WTC11 (cell line): Measurements from ENCODE around the gene TRAPPC14. TPM values are rescaled to one million over a fixed set of nuclear protein-coding genes. Genes with fewer than 3 reads are reported as not detected.
A peak's percentile ranks its signal among the peaks of the same experiment; 100 is the strongest.

ENCODE experiments used
- ATAC-seq: fragments of 200-7000 bp; cut with Tn5 transposase; 2 replicates; pipeline ENCODE4 v1.10.0; 2021; ENCODE audit warnings: mild to moderate bottlenecking, moderate library complexity
- CTCF ChIA-PET: fragments of 300-600 bp; sonication (Branson Sonifier 250); formaldehyde crosslinking; loops from one replicate; lab custom pipeline; 2021; ENCODE audit warnings: antibody characterized with exemption; lab: Charles Lee
- POLR2A ChIA-PET: fragments of 350-600 bp; sonication (Branson Sonifier 250); formaldehyde crosslinking; loops from one replicate; lab custom pipeline; 2021; ENCODE audit warnings: antibody characterized with exemption; lab: Charles Lee
- DNase-seq: peaks from one replicate; pipeline ENCODE4 v3.0.0; 2021; ENCODE audit warnings: low spot score
- H3K27ac Mint-ChIP-seq: 2 replicates; pipeline ENCODE4 v1.8.0; 2021; ENCODE audit warnings: mixed read lengths
- H3K27me3 Mint-ChIP-seq: 2 replicates; pipeline ENCODE4 v1.8.0; 2021; ENCODE audit warnings: low read depth, mild to moderate bottlenecking, moderate library complexity, mixed read lengths
- H3K36me3 Mint-ChIP-seq: 2 replicates; pipeline ENCODE4 v1.8.0; 2021; ENCODE audit warnings: mixed read lengths
- H3K4me1 Mint-ChIP-seq: 2 replicates; pipeline ENCODE4 v1.8.0; 2022; ENCODE audit warnings: mixed read lengths
- H3K4me3 Mint-ChIP-seq: 2 replicates; pipeline ENCODE4 v1.8.0; 2021; ENCODE audit warnings: mild to moderate bottlenecking, moderate library complexity, mixed read lengths
- H3K9me3 Mint-ChIP-seq: 2 replicates; pipeline ENCODE4 v1.8.0; 2021; ENCODE audit warnings: mixed read lengths
- AR ChIP-seq: fragments of 250-450 bp; sonication (Bioruptor Pico); IDR thresholded peaks from 2 replicates; pipeline ENCODE4 v1.9.0; 2021; ENCODE audit warnings: mild to moderate bottlenecking
- E2F5 ChIP-seq: sonication (generic); formaldehyde crosslinking; IDR thresholded peaks from 2 replicates; pipeline ENCODE4 v1.8.1; 2022; ENCODE audit warnings: mild to moderate bottlenecking, moderate library complexity, missing genetic modification reagents
- ELF4 ChIP-seq: sonication (generic); formaldehyde crosslinking; IDR thresholded peaks from 2 replicates; pipeline ENCODE4 v1.8.1; 2022; ENCODE audit warnings: low read depth, mild to moderate bottlenecking, moderate library complexity, missing genetic modification reagents
- FOXJ3 ChIP-seq: sonication (generic); formaldehyde crosslinking; IDR thresholded peaks from 2 replicates; pipeline ENCODE4 v1.9.0; 2021; ENCODE audit warnings: missing genetic modification reagents, mild to moderate bottlenecking, borderline replicate concordance
- FOXK1 ChIP-seq: sonication (generic); formaldehyde crosslinking; IDR thresholded peaks from 2 replicates; pipeline ENCODE4 v1.8.0; 2022; ENCODE audit warnings: mild to moderate bottlenecking, moderate library complexity, missing genetic modification reagents
- FOXP4 ChIP-seq: sonication (generic); formaldehyde crosslinking; IDR thresholded peaks from 2 replicates; pipeline ENCODE4 v1.8.0; 2022; ENCODE audit warnings: mild to moderate bottlenecking, missing genetic modification reagents
- GRHL2 ChIP-seq: fragments of 250-450 bp; sonication (Bioruptor Pico); IDR thresholded peaks from 2 replicates; pipeline ENCODE4 v1.8.0; 2022; ENCODE audit warnings: mild to moderate bottlenecking, moderate library complexity; ENCODE audit not compliant: insufficient replicate concordance, severe bottlenecking
- HMGXB4 ChIP-seq: sonication (generic); formaldehyde crosslinking; IDR thresholded peaks from 2 replicates; pipeline ENCODE4 v1.8.1; 2023; ENCODE audit warnings: mild to moderate bottlenecking, moderate library complexity, missing genetic modification reagents
- MLX ChIP-seq: sonication (generic); formaldehyde crosslinking; IDR thresholded peaks from 2 replicates; pipeline ENCODE4 v1.8.1; 2023; ENCODE audit warnings: mild to moderate bottlenecking, missing genetic modification reagents, moderate library complexity
- MYBL2 ChIP-seq: sonication (generic); formaldehyde crosslinking; IDR thresholded peaks from 2 replicates; pipeline ENCODE4 v1.8.1; 2023; ENCODE audit warnings: mild to moderate bottlenecking, moderate library complexity, missing genetic modification reagents
- NR3C1 ChIP-seq: sonication (generic); formaldehyde crosslinking; conservative IDR thresholded peaks from 2 replicates; pipeline ENCODE4 v1.8.1; 2023; ENCODE audit warnings: low read depth, mild to moderate bottlenecking, missing genetic modification reagents
- ZMAT4 ChIP-seq: fragments of 250-450 bp; sonication (Bioruptor Pico); IDR thresholded peaks from 2 replicates; pipeline ENCODE4 v1.9.0; 2021; ENCODE audit warnings: mild to moderate bottlenecking
- ZNF121 ChIP-seq: sonication (generic); formaldehyde crosslinking; IDR thresholded peaks from 2 replicates; pipeline ENCODE4 v1.8.0; 2023; ENCODE audit warnings: missing genetic modification reagents
- ZNF512 ChIP-seq: sonication (generic); formaldehyde crosslinking; IDR thresholded peaks from 2 replicates; pipeline ENCODE4 v1.8.1; 2022; ENCODE audit warnings: missing genetic modification reagents, borderline replicate concordance
- total RNA-seq: library from RNA; stranded (reverse); gene quantifications from 3 replicates; pipeline ENCODE4 v1.2.3, GENCODE V29; 2021

TRAPPC14 gene
- total RNA-seq, 1 experiment from 2014 or later = 28.0 TPM

GRCh38 chr7:100156331-100157068 is 2.0 kb downstream of the TRAPPC14 start:
- Mint-ChIP-seq H3K36me3 (peaks cover 24% of the 10 kb centered on the region), H3K9me3 (no peaks in the 10 kb centered on the region), H3K27me3 (no peaks in the 10 kb centered on the region), H3K4me1 (peaks cover 35% of the 10 kb centered on the region), H3K4me3 (peak overlapping the region; percentile 75), H3K27ac (no peak overlapping the region)
- ChIA-PET CTCF (interaction anchor here (1.4 to 1.8 kb wide), 4 partner anchors 8 to 26 kb away, joined by 3 to 6 read pairs (median 6); partner anchors contain the start of genes GAL3ST4 and LAMTOR4), POLR2A (interaction anchor here (0.5 kb wide), 1 partner anchor 766 kb away, joined by 3 read pairs; no protein-coding TSS in a partner anchor)
- DNase-seq = no peak
- TF ChIP-seq NR3C1 (CRISPR knock-in tag) = no peak
- TF ChIP-seq MYBL2 (CRISPR knock-in tag) = no peak
- no peak for TF ChIP-seq E2F5 (CRISPR knock-in tag)
- TF ChIP-seq MLX (CRISPR knock-in tag) = no peak
- no peak for TF ChIP-seq ZNF512 (CRISPR knock-in tag)
- no peak for TF ChIP-seq ZMAT4 (CRISPR knock-in tag)
- no peak for TF ChIP-seq FOXK1 (CRISPR knock-in tag)
- no peak for TF ChIP-seq ELF4 (CRISPR knock-in tag)
- no peak for TF ChIP-seq GRHL2
- TF ChIP-seq FOXJ3 = no peak
- no peak for TF ChIP-seq ZNF121 (CRISPR knock-in tag)
- no peak for TF ChIP-seq FOXP4 (CRISPR knock-in tag)
- TF ChIP-seq AR (CRISPR knock-in tag) = no peak
- no peak for TF ChIP-seq HMGXB4 (CRISPR knock-in tag)
- no peak for ATAC-seq
